Stimulated activated CD4-positive, alpha-beta T cell treated with anti-CD3 and anti-CD28 coated beads, Interleukin-2, amount 100 ng/mL, for 48 hours (primary cell): ENCODE results near the gene CXCL5.
"Not testable (repeated sequence)": the region's sequence is repeated elsewhere in the genome, so short reads cannot be mapped to it uniquely, and the experiment has no call there.

ENCODE experiments used
- DNase-seq, 2 donors: peaks; one replicate each; pipeline ENCODE4 v3.0.0-alpha.2; 2020

Gene CXCL5

GRCh38 chr4:74014332-74014731 lies 15.9 kb upstream of the CXCL5 start:
- no peak for DNase-seq

GRCh38 chr4:74013264-74013663 lies 14.8 kb upstream of the CXCL5 start:
- no peak for DNase-seq

GRCh38 chr4:74012130-74012529 lies 13.7 kb upstream of the CXCL5 start:
- DNase-seq, result no peak

- DNase-seq, result no peak
Measured at GRCh38 chr4:74009307-74009706, 10.8 kb upstream of the CXCL5 start.

- no peak for DNase-seq
Measured at GRCh38 chr4:74006009-74006476, 7.6 kb upstream of the CXCL5 start.

- no peak for DNase-seq
Measured at GRCh38 chr4:74005528-74005927, 7.1 kb upstream of the CXCL5 start.

- no peak for DNase-seq
Measured at GRCh38 chr4:74004668-74005067, 6.2 kb upstream of the CXCL5 start.

GRCh38 chr4:74000301-74000700 lies 1.8 kb upstream of the CXCL5 start:
- DNase-seq, result no peak

- no peak for DNase-seq
Measured at GRCh38 chr4:73992050-73992449, 6.4 kb downstream of the CXCL5 start.

- DNase-seq, result no peak
Measured at GRCh38 chr4:73991742-73992000, 6.8 kb downstream of the CXCL5 start.

GRCh38 chr4:73990988-73991741 lies 7.3 kb downstream of the CXCL5 start:
- no peak for DNase-seq

GRCh38 chr4:73989928-73990327 lies 8.5 kb downstream of the CXCL5 start:
- no peak for DNase-seq

- DNase-seq, result no peak
Measured at GRCh38 chr4:73989031-73989430, 9.4 kb downstream of the CXCL5 start.

- no peak for DNase-seq
Measured at GRCh38 chr4:73988061-73988460, 10.4 kb downstream of the CXCL5 start, which contains the start of gene PPBP. Gene PPBP, minus strand, starts transcription at chr4:73988190. Its CDS starts 87 bp downstream, at chr4:73988103.

- no peak for DNase-seq
Measured at GRCh38 chr4:73985528-73985852, 13.0 kb downstream of the CXCL5 start.

GRCh38 chr4:73984736-73985527 lies 13.5 kb downstream of the CXCL5 start:
- no peak for DNase-seq

- not testable (repeated sequence) for DNase-seq
Measured at GRCh38 chr4:73981175-73981574, 17.3 kb downstream of the CXCL5 start.

- DNase-seq, result no peak
Measured at GRCh38 chr4:73979407-73979957, 19.0 kb downstream of the CXCL5 start.

GRCh38 chr4:73978886-73979285 lies 19.6 kb downstream of the CXCL5 start:
- DNase-seq, result no peak

GRCh38 chr4:73976716-73977115 lies 21.8 kb downstream of the CXCL5 start:
- no peak for DNase-seq

GRCh38 chr4:73976217-73976616 lies 22.3 kb downstream of the CXCL5 start:
- no peak for DNase-seq

GRCh38 chr4:73974352-73974751 lies 24.1 kb downstream of the CXCL5 start:
- no peak for DNase-seq

GRCh38 chr4:73970945-73971344 lies 27.5 kb downstream of the CXCL5 start:
- DNase-seq, result no peak

GRCh38 chr4:73970011-73970410 lies 28.5 kb downstream of the CXCL5 start:
- DNase-seq, result no peak
